Measurements from ENCODE around the gene MYMX.

MYMX gene

DNA sequence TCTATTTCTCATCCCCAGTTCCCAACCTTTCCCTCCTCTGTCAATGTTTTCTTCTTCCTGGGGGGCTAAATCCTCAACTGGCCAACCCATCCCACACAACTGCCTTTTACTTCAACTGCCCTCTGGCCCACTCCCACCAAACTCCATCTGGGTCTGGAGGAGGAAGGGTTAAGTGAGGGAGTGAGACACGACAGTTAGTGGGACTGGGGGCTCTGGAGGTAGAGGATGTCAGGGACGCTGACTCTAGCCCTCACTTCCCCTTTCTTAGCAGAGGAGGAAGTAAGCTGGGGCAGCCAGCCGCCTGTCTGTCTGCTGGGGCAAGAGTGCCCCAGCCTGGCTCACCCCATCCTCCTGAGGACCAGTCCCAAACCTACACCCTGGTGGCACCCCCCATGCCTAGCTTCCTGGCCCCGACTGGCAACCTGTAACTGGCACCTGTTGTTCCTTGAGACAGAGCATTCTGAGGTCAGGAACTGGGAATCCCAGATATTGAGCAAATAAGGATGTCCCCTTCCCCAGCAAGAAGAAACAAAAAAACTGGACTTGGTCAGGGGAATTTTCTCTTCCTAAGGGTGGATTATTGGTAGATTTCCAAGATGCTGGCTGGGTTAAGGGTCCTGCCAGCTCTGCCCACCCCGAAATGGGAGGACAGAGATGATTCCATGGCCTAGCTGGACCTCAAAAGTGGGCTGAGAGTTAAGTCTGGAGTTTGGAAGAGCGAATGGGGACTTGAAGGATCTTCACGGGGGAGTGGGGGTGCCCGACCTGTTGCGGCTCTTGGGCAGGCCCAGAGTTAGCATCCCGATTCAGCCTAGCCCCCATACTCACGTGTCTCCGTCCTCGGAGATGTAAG lies 47.7 kb downstream of the MYMX start:
- no peak for DNase-seq (ENCODE audit: low read depth)

DNA sequence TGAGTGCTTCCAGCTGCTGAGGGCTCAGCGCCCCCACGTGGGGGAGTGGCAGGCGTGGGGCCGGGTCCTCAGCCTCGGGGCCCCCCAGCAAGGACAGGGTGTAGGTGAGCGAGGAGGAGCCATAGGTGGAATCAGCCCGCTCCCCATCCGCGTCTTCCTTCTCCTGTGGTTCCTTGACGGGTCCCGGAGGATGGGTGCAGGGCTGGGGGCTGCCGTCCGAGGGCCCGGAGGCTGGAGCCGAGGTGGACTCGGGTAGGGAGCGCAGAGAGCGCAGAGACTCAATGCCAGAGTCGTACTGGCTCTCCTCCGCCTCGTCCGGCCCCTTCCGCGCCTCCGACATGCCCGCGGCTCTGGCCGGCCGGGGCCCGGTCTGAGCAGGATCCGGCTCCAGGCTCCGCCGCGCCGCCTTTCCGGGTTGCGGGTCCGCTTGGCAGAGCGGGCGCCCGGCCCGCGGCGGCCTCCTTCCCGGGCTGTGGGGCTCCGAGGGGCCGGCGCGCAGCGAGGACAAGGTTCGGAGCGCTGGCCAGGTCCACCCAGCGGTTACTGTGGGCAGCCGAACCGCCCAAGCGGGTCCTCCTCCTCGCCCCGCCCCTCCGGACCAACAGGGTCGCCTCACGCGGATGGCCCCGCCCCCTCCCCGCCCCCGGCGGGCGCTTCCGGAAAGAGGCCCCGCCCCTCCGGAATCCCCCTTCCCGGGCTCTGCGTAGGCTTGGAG lies 48.4 kb downstream of the MYMX start, which contains the start of gene NFKBIE:
Gene NFKBIE, minus strand, starts transcription at position 545 of the 715 bp plus-strand sequence. Its CDS starts 205 bp downstream, at position 340.
- DNase-seq (ENCODE audit: low read depth): peak; percentile 72

- DNase-seq (ENCODE audit: low read depth): no peak
Observed at GRCh38 chr6:44265722-44266233, 49.1 kb downstream of the MYMX start.

GRCh38 chr6:44266347-44266746 lies 49.6 kb downstream of the MYMX start:
- no peak for DNase-seq (ENCODE audit: low read depth)

DNA sequence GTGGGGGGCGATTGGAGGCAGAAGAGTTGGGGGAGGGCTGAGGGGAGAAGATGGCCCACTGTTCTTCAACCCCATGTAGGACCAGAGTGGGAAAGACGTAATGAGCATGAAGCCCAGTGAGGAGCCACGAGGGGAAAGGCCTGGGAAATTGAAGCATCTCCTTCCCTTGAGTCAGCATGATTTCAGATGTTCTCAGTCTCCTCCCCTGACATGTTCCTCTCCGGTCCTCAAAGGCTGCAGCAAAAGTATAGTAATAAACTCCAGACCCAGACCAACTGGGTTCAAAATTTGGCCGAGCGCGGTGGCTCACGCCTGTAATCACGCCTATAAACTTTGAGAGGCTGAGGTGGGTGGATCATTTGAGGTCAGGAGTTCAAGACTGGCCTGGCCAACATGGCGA lies 50.5 kb downstream of the MYMX start:
- DNase-seq (ENCODE audit: low read depth): no peak

Data from GM04504 (cell line).